Breast epithelium (tissue), 4 donors: ENCODE data around the gene CSNK1E. TPM values are rescaled to one million over a fixed set of nuclear protein-coding genes. Genes with fewer than 3 reads are reported as not detected.

ENCODE experiments used
- DNase-seq, 2 donors: peaks; one replicate each; pipeline ENCODE4 v3.0.0-alpha.2; 2019; ENCODE audit warnings: low spot score in 2 of 2
- H3K27ac ChIP-seq, 2 donors: fragments of 200-600 bp; sonication (generic) in 1 of 2; one replicate each; pipeline ENCODE4 v1.5.1; 2016 to 2019; ENCODE audit warnings: mild to moderate bottlenecking in 1 of 2
- H3K27me3 ChIP-seq, 2 donors: fragments of 200-600 bp; sonication (generic) in 1 of 2; one replicate each; pipeline versions ENCODE4 v1.5.1 to v1.6.0; 2017 to 2019; ENCODE audit warnings: control low read depth in 1 of 2, mild to moderate bottlenecking in 1 of 2
- H3K36me3 ChIP-seq: fragments of 200-600 bp; one replicate; pipeline ENCODE4 v1.5.1; 2019
- H3K4me1 ChIP-seq, 2 donors: fragments of 200-600 bp; sonication (generic); one replicate each; pipeline ENCODE4 v1.5.1; 2016 to 2019; ENCODE audit warnings: control low read depth in 1 of 2
- H3K4me3 ChIP-seq, 3 donors: fragments of 200-600 bp; sonication (generic); 1 replicate in 2 of 3; 2 replicates in 1 of 3; pipeline ENCODE4 v1.5.1; 2016 to 2019; ENCODE audit warnings: mild to moderate bottlenecking in 3 of 3, moderate library complexity in 2 of 3
- H3K9me3 ChIP-seq, 2 donors: fragments of 200-600 bp; sonication (generic) in 1 of 2; one replicate each; pipeline ENCODE4 v1.5.1; 2016 to 2019; ENCODE audit warnings: control low read depth in 1 of 2
- POLR2A ChIP-seq: fragments of 450-650 bp; IDR thresholded peaks from one replicate; pipeline ENCODE4 v1.6.1; 2016; ENCODE audit warnings: antibody characterized with exemption, mild to moderate bottlenecking, moderate library complexity
- POLR2AphosphoS5 ChIP-seq, 3 donors: sonication (generic); formaldehyde crosslinking; IDR thresholded peaks; one replicate each; pipeline ENCODE4 v1.6.1; 2017; ENCODE audit warnings: antibody characterized with exemption in 3 of 3
- intact Hi-C: fragments of 100-400 bp; cut with DNase I; formaldehyde crosslinking; loops from one replicate; pipeline ENCODE4 v1.15.1; 2023; ENCODE audit warnings: low total_unique reads
- total RNA-seq, 3 donors: library from RNA; depleted of rRNA; stranded (reverse); fragments of >200 nt; gene quantifications; one replicate each; pipeline ENCODE4 v1.1.0, GENCODE V29; 2016
- TF ChIP-seq, protein P1 (sequence below), 3 donors: fragments of 450-650 bp; IDR thresholded peaks; one replicate each; pipeline ENCODE4 v1.5.1; 2016 to 2017; ENCODE audit warnings: antibody characterized with exemption in 3 of 3, mild to moderate bottlenecking in 3 of 3, moderate library complexity in 3 of 3

The CSNK1E gene
- total RNA-seq, 3 donors from 2014 or later: 83.0 to 147 (median 117) TPM

- DNase-seq: no peak
- Histone ChIP-seq H3K4me1 (peaks cover 0 to 26% of the 10 kb centered on the region in 2 donors), H3K9me3 (no peaks in the 10 kb centered on the region), H3K27me3 (no peaks in the 10 kb centered on the region), H3K36me3 (peaks cover 3% of the 10 kb centered on the region), H3K4me3 (no peak overlapping the region), H3K27ac (peak overlapping the region; percentile 97)
- TF ChIP-seq POLR2A (no peak), POLR2AphosphoS5 (IDR thresholded peaks at IDR 0.05) (no peak)
- TF ChIP-seq, protein P1, sequence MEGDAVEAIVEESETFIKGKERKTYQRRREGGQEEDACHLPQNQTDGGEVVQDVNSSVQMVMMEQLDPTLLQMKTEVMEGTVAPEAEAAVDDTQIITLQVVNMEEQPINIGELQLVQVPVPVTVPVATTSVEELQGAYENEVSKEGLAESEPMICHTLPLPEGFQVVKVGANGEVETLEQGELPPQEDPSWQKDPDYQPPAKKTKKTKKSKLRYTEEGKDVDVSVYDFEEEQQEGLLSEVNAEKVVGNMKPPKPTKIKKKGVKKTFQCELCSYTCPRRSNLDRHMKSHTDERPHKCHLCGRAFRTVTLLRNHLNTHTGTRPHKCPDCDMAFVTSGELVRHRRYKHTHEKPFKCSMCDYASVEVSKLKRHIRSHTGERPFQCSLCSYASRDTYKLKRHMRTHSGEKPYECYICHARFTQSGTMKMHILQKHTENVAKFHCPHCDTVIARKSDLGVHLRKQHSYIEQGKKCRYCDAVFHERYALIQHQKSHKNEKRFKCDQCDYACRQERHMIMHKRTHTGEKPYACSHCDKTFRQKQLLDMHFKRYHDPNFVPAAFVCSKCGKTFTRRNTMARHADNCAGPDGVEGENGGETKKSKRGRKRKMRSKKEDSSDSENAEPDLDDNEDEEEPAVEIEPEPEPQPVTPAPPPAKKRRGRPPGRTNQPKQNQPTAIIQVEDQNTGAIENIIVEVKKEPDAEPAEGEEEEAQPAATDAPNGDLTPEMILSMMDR (IDR thresholded peaks at IDR 0.05): no peak
- intact Hi-C loops: no loop called here
Observed at GRCh38 chr22:38300197-38300945, 16.9 kb downstream of the CSNK1E start.

GRCh38 chr22:38299770-38300102 is 17.5 kb downstream of the CSNK1E start:
- H3K27me3 ChIP-seq: no peaks in the 10 kb centered on the region
- no peak for DNase-seq
- no peaks in the 10 kb centered on the region for H3K9me3 ChIP-seq
- H3K27ac ChIP-seq: peak overlapping the region; percentile 97
- intact Hi-C loops: no loop called here
- peaks cover 3% of the 10 kb centered on the region for H3K36me3 ChIP-seq
- TF ChIP-seq, protein P1 (IDR thresholded peaks at IDR 0.05): no peak
- H3K4me1 ChIP-seq: peaks cover 0 to 25% of the 10 kb centered on the region in 2 donors
- no peak overlapping the region for H3K4me3 ChIP-seq

DNA sequence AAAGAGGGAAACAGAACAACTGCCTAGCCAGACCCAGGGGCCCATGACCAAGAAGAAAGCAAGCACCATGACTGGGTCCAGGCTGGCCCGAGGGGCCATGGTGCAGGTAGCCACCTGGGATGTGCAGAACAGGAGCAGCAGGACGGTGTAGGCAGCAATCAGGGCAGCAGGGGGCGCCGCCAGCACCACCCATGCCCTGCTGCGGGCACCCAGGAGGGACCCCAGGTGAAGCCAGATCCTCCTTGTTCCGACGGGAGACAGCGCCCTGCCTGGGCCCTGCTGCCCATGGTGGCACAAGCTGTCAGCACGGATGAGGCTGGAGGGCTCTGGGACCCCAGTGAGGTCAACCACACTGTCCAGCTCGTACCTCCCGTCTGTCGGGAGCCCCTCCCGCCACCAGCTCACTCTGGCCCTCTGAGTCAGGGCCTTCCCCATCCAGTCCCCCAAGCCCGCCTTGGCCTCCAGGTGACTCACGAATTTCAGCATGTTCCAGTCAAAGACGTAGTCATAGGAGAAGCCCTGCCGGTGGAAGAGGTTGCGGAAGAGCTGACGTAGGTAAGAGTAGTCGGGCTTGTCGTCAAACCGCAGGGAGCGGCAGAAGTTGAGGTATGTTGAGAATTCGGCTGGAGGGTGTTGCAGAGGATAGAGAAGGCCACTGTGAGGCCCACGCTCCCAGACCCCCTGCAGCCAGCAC is 18.8 kb downstream of the CSNK1E start:
- H3K4me3 ChIP-seq: no peak overlapping the region
- TF ChIP-seq, protein P1 (IDR thresholded peaks at IDR 0.05): no peak
- TF ChIP-seq POLR2A (no peak), POLR2AphosphoS5 (IDR thresholded peaks at IDR 0.05) (peak in 2 of 3 donors; percentile 56 to 74)
- H3K4me1 ChIP-seq: peaks cover 0 to 17% of the 10 kb centered on the region in 2 donors
- intact Hi-C loops: no loop called here
- H3K27me3 ChIP-seq: no peaks in the 10 kb centered on the region
- H3K9me3 ChIP-seq: no peaks in the 10 kb centered on the region
- H3K36me3 ChIP-seq: peaks cover 10% of the 10 kb centered on the region
- peak in 1 of 2 donors; percentile 93 for DNase-seq
- H3K27ac ChIP-seq: peak overlapping the region; percentile 97

DNA sequence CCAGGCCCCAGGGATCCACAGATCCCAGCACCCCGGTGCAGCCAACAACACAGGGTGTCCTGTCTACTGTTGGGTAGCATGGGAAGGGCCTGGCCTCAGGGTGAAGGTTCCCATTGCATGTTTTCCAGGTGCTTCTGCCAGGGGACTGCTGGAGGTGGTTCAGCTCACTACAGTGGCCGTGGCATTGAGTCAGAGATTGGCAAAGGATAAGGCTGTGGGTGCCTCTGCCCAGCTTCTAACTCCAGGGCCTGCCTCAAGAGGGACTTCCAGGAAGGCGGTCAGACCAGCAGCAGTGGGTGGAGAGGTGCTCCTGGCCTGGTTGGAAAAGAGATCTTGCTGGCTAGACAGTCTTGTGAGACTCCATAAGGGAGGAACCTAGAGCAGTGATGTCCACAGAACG is 20.9 kb downstream of the CSNK1E start:
- Histone ChIP-seq H3K4me3 (no peak overlapping the region), H3K4me1 (peaks cover 0 to 17% of the 10 kb centered on the region in 2 donors), H3K36me3 (peaks cover 10% of the 10 kb centered on the region), H3K27ac (peak overlapping the region; percentile 97), H3K9me3 (no peaks in the 10 kb centered on the region), H3K27me3 (no peaks in the 10 kb centered on the region)
- DNase-seq: no peak
- intact Hi-C loops: no loop called here
- TF ChIP-seq POLR2A (no peak), POLR2AphosphoS5 (IDR thresholded peaks at IDR 0.05) (no peak)
- TF ChIP-seq, protein P1 (IDR thresholded peaks at IDR 0.05): no peak

- Histone ChIP-seq H3K9me3 (no peaks in the 10 kb centered on the region), H3K27me3 (no peaks in the 10 kb centered on the region), H3K27ac (peak overlapping the region; percentile 97), H3K36me3 (peaks cover 10% of the 10 kb centered on the region), H3K4me3 (no peak overlapping the region), H3K4me1 (peaks cover 0 to 17% of the 10 kb centered on the region in 2 donors)
- TF ChIP-seq, protein P1 (IDR thresholded peaks at IDR 0.05): no peak
- TF ChIP-seq POLR2AphosphoS5 (IDR thresholded peaks at IDR 0.05): no peak
- TF ChIP-seq POLR2A: no peak
- no peak for DNase-seq
- intact Hi-C loops: no loop called here
Observed at GRCh38 chr22:38295863-38296262, 21.4 kb downstream of the CSNK1E start.
